ENCODE data around the gene CRYBB1.

DNA sequence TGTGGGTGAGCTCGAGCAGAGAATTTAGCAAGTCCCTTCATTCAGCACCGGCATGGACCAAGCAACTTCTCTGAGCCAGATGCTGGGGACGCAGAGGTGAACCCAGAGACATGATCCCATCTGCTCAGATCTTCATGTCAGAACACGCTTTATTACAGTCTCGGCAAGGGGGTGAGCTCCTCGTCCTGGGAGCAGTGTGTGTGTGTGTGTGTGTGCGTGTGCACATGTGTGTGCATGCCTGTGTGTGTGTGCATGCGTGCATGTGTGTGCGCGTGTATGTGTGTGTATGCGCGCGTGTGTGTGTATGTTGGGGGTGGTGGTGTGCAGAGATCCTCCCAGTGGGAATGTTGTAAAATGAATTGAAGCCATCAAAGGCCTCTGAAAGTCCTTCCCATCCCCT lies 49.3 kb upstream of the CRYBB1 start:
- TF ChIP-seq POLR2AphosphoS5 (IDR thresholded peaks at IDR 0.05; ENCODE audit: borderline replicate concordance, low read depth, low read length), result no peak
- TF ChIP-seq EZH2 (IDR thresholded peaks at IDR 0.05), result no peak
- no peak for TF ChIP-seq FOXP2 (optimal IDR thresholded peaks at IDR 0.05; ENCODE audit: control extremely low read depth, extremely low read length, insufficient read depth)
